Body of pancreas (tissue), 4 donors: Measurements from ENCODE around the gene MPHOSPH9.

Experiments used
- POLR2A ChIP-seq, 3 donors: fragments of 450-650 bp; IDR thresholded peaks; one replicate each; pipeline ENCODE4 v1.6.1; 2016; ENCODE audit warnings: antibody characterized with exemption in 3 of 3, mild to moderate bottlenecking in 2 of 3
- TF ChIP-seq, protein P1 (sequence below), 7 experiments: fragments of 450-650 bp in 4 of 7; fragments of 200-600 bp in 3 of 7; sonication (generic) in 3 of 7; IDR thresholded peaks; one replicate each; pipeline ENCODE4 v1.5.1; 2016 to 2019; ENCODE audit warnings: antibody characterized with exemption in 7 of 7

DNA sequence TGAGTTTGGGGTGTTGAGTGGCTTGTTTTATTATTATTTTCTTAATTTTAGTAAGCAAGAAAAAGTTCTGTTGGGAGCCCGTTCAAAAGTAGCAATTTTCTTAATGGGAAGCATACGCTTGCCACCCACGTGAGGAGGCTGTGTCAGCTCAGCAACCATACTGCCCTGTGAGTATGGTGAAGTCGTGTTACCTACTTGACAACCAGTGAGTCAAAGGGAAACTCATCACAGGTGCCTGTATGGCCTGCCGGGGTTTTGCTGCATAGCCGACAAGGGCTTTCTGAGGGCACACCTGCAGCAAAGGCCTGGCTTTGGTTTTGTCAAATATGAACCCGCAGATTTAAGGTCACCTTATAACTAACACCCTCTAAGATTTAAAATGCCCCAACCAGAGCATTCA lies 113.1 kb downstream of the MPHOSPH9 start:
- TF ChIP-seq, protein P1, sequence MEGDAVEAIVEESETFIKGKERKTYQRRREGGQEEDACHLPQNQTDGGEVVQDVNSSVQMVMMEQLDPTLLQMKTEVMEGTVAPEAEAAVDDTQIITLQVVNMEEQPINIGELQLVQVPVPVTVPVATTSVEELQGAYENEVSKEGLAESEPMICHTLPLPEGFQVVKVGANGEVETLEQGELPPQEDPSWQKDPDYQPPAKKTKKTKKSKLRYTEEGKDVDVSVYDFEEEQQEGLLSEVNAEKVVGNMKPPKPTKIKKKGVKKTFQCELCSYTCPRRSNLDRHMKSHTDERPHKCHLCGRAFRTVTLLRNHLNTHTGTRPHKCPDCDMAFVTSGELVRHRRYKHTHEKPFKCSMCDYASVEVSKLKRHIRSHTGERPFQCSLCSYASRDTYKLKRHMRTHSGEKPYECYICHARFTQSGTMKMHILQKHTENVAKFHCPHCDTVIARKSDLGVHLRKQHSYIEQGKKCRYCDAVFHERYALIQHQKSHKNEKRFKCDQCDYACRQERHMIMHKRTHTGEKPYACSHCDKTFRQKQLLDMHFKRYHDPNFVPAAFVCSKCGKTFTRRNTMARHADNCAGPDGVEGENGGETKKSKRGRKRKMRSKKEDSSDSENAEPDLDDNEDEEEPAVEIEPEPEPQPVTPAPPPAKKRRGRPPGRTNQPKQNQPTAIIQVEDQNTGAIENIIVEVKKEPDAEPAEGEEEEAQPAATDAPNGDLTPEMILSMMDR (IDR thresholded peaks at IDR 0.05): no peak
- no peak for TF ChIP-seq POLR2A (IDR thresholded peaks at IDR 0.05)
